Neural cell (in vitro differentiated cells): ENCODE results near the gene ATP5PD. TPM values are rescaled to one million over a fixed set of nuclear protein-coding genes. Genes with fewer than 3 reads are reported as not detected.

ENCODE experiments used
- H2AFZ ChIP-seq: fragments of 200-600, 300-800 bp; sonication (generic), shearing (Covaris generic); 2 replicates; pipeline ENCODE4 v1.6.0; 2014; ENCODE audit warnings: low read depth, mild to moderate bottlenecking, antibody characterized with exemption, low read length, moderate library complexity
- H3F3A ChIP-seq: fragments of 200-600 bp; shearing (Covaris generic); 2 replicates; pipeline ENCODE4 v1.6.1; 2016; ENCODE audit warnings: mild to moderate bottlenecking, moderate library complexity, mixed read lengths, antibody characterized with exemption, low read length; ENCODE audit not compliant: insufficient read depth, poor library complexity, severe bottlenecking
- H3K27ac ChIP-seq: fragments of 200-600, 300-800 bp; sonication (generic), shearing (Covaris generic); 2 replicates; pipeline ENCODE4 v1.5.1; 2014; ENCODE audit warnings: mild to moderate bottlenecking, low read length, moderate library complexity
- H3K27me3 ChIP-seq: fragments of 300-800, 200-600 bp; sonication (generic), shearing (Covaris generic); 2 replicates; pipeline ENCODE4 v1.6.0; 2014; ENCODE audit warnings: mild to moderate bottlenecking, low read depth, low read length, moderate library complexity; ENCODE audit not compliant: insufficient read depth
- H3K36me3 ChIP-seq: fragments of 300-800, 200-600 bp; sonication (generic), shearing (Covaris generic); 2 replicates; pipeline ENCODE4 v1.5.1; 2014; ENCODE audit warnings: mild to moderate bottlenecking, antibody characterized with exemption, low read length, moderate library complexity; ENCODE audit not compliant: insufficient read depth
- H3K4me2 ChIP-seq: fragments of 300-800, 200-600 bp; sonication (generic), shearing (Covaris generic); 2 replicates; pipeline ENCODE4 v1.6.0; 2014; ENCODE audit warnings: mild to moderate bottlenecking, low read length
- H3K4me3 ChIP-seq: fragments of 300-800, 200-600 bp; sonication (generic), shearing (Covaris generic); 2 replicates; pipeline ENCODE4 v1.5.1; 2014; ENCODE audit warnings: mild to moderate bottlenecking, low read length, moderate library complexity
- H3K79me2 ChIP-seq: fragments of 200-600 bp; shearing (Covaris generic); replicated peaks from 2 replicates; pipeline ENCODE4 v1.6.0; 2014; ENCODE audit warnings: mild to moderate bottlenecking, low read length, moderate library complexity; ENCODE audit not compliant: insufficient read depth
- H3K9ac ChIP-seq: fragments of 300-800, 200-600 bp; sonication (generic), shearing (Covaris generic); 2 replicates; pipeline ENCODE4 v1.6.1; 2016; ENCODE audit warnings: mild to moderate bottlenecking, low read length, mixed read lengths
- H3K9me2 ChIP-seq: fragments of 200-600 bp; shearing (Covaris generic); 2 replicates; pipeline ENCODE4 v1.6.1; 2016; ENCODE audit warnings: mild to moderate bottlenecking, low read length, mixed read lengths; ENCODE audit not compliant: insufficient read depth
- H3K9me3 ChIP-seq: fragments of 200-600, 300-800 bp; sonication (generic), shearing (Covaris generic); 2 replicates; pipeline ENCODE4 v1.6.1; 2016; ENCODE audit warnings: mild to moderate bottlenecking, mixed run types, low read length, moderate library complexity, mixed read lengths
- H4K20me1 ChIP-seq: fragments of 200-600 bp; shearing (Covaris generic); 2 replicates; pipeline ENCODE4 v1.6.1; 2016; ENCODE audit warnings: mild to moderate bottlenecking, mixed run types; ENCODE audit not compliant: insufficient read depth
- EP300 ChIP-seq: fragments of 450-650 bp; conservative IDR thresholded peaks from 2 replicates; pipeline ENCODE4 v1.6.1; 2014; ENCODE audit warnings: antibody characterized with exemption, mild to moderate bottlenecking, moderate library complexity; ENCODE audit not compliant: poor library complexity, severe bottlenecking
- EZH2 ChIP-seq: fragments of 200-600, 300-800 bp; shearing (Covaris generic), sonication (generic); IDR thresholded peaks from 2 replicates; pipeline ENCODE4 v1.6.1; 2014; ENCODE audit warnings: antibody characterized with exemption, low read length, borderline replicate concordance, mild to moderate bottlenecking; ENCODE audit not compliant: insufficient read depth, poor library complexity, severe bottlenecking
- MXI1 ChIP-seq: fragments of 450-650 bp; conservative IDR thresholded peaks from 2 replicates; pipeline ENCODE4 v1.6.1; 2014; ENCODE audit warnings: antibody characterized with exemption, mild to moderate bottlenecking; ENCODE audit not compliant: poor library complexity, severe bottlenecking
- POLR2AphosphoS5 ChIP-seq: IDR thresholded peaks from 2 replicates; pipeline ENCODE4 v1.6.1; 2012
- RAD21 ChIP-seq: fragments of 450-650 bp; conservative IDR thresholded peaks from 2 replicates; pipeline ENCODE4 v1.6.1; 2014; ENCODE audit warnings: antibody characterized with exemption, mild to moderate bottlenecking, moderate library complexity
- SMC3 ChIP-seq: fragments of 450-650 bp; conservative IDR thresholded peaks from 2 replicates; pipeline ENCODE4 v1.6.1; 2014; ENCODE audit warnings: antibody characterized with exemption, mild to moderate bottlenecking, moderate library complexity; ENCODE audit not compliant: poor library complexity
- TAF1 ChIP-seq: IDR thresholded peaks from 2 replicates; pipeline ENCODE4 v1.6.1; 2012; ENCODE audit warnings: low read depth
- polyA plus RNA-seq: library from polyadenylated mRNA; depleted of rRNA; stranded (reverse); fragments of >200 nt; gene quantifications from 2 replicates; pipeline ENCODE4 v1.2.3, GENCODE V29; 2014
- TF ChIP-seq, protein P1 (sequence below): fragments of 450-650 bp; IDR thresholded peaks from 2 replicates; pipeline ENCODE4 v1.5.1; 2014; ENCODE audit warnings: antibody characterized with exemption, mild to moderate bottlenecking, moderate library complexity; ENCODE audit not compliant: poor library complexity, severe bottlenecking
- TF ChIP-seq, protein P2 (sequence below): IDR thresholded peaks from 2 replicates; pipeline ENCODE4 v1.6.1; 2012; ENCODE audit warnings: borderline replicate concordance

Gene ATP5PD
- polyA plus RNA-seq, 1 donor from 2014 or later: 517 TPM

DNA sequence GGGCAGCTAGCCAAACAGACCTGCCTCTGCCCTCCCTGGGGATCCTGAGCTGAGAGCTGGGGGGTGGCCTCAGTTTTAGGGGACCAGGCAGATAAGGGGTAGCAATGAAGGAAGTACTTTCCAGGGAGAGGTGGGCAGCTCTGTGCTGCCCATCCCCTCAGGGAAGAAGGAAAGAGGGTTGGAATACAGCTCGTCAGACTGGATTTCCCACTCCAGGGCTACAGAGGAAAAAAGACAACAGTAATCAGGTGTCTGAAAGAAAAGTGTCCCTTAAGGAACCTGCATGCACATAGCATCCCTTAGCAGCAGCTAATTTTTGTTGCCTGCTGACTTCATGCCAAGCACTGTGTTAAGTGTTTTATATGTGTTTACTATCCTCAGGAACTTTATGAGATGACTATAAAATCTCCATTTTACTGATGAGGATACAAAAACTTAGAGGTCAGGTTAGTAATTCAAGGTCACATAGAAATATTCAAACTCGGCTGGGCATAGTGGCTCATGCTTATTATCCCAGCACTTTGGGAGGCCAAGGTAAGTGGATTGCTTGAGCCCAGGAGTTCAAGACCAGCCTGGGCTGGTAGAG is 37.5 kb downstream of the ATP5PD start:
- no peak overlapping the region for H3K4me3 ChIP-seq
- no peaks in the 10 kb centered on the region for H3K79me2 ChIP-seq
- no peaks in the 10 kb centered on the region for H4K20me1 ChIP-seq
- no peaks in the 10 kb centered on the region for H3K27me3 ChIP-seq
- H3K9ac ChIP-seq: no peak overlapping the region
- H3K36me3 ChIP-seq: no peaks in the 10 kb centered on the region
- H3K9me3 ChIP-seq: no peaks in the 10 kb centered on the region
- no peaks in the 10 kb centered on the region for H3K9me2 ChIP-seq
- TF ChIP-seq EZH2 (no peak), RAD21 (no peak), MXI1 (no peak), EP300 (no peak), POLR2AphosphoS5 (no peak), TAF1 (no peak), SMC3 (no peak)
- TF ChIP-seq, protein P1, sequence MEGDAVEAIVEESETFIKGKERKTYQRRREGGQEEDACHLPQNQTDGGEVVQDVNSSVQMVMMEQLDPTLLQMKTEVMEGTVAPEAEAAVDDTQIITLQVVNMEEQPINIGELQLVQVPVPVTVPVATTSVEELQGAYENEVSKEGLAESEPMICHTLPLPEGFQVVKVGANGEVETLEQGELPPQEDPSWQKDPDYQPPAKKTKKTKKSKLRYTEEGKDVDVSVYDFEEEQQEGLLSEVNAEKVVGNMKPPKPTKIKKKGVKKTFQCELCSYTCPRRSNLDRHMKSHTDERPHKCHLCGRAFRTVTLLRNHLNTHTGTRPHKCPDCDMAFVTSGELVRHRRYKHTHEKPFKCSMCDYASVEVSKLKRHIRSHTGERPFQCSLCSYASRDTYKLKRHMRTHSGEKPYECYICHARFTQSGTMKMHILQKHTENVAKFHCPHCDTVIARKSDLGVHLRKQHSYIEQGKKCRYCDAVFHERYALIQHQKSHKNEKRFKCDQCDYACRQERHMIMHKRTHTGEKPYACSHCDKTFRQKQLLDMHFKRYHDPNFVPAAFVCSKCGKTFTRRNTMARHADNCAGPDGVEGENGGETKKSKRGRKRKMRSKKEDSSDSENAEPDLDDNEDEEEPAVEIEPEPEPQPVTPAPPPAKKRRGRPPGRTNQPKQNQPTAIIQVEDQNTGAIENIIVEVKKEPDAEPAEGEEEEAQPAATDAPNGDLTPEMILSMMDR: no peak
- TF ChIP-seq, protein P2, sequence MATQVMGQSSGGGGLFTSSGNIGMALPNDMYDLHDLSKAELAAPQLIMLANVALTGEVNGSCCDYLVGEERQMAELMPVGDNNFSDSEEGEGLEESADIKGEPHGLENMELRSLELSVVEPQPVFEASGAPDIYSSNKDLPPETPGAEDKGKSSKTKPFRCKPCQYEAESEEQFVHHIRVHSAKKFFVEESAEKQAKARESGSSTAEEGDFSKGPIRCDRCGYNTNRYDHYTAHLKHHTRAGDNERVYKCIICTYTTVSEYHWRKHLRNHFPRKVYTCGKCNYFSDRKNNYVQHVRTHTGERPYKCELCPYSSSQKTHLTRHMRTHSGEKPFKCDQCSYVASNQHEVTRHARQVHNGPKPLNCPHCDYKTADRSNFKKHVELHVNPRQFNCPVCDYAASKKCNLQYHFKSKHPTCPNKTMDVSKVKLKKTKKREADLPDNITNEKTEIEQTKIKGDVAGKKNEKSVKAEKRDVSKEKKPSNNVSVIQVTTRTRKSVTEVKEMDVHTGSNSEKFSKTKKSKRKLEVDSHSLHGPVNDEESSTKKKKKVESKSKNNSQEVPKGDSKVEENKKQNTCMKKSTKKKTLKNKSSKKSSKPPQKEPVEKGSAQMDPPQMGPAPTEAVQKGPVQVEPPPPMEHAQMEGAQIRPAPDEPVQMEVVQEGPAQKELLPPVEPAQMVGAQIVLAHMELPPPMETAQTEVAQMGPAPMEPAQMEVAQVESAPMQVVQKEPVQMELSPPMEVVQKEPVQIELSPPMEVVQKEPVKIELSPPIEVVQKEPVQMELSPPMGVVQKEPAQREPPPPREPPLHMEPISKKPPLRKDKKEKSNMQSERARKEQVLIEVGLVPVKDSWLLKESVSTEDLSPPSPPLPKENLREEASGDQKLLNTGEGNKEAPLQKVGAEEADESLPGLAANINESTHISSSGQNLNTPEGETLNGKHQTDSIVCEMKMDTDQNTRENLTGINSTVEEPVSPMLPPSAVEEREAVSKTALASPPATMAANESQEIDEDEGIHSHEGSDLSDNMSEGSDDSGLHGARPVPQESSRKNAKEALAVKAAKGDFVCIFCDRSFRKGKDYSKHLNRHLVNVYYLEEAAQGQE: no peak
- H2AFZ ChIP-seq: no peak overlapping the region
- peaks cover 4% of the 10 kb centered on the region for H3F3A ChIP-seq
- H3K27ac ChIP-seq: no peak overlapping the region
- no peak overlapping the region for H3K4me2 ChIP-seq

DNA sequence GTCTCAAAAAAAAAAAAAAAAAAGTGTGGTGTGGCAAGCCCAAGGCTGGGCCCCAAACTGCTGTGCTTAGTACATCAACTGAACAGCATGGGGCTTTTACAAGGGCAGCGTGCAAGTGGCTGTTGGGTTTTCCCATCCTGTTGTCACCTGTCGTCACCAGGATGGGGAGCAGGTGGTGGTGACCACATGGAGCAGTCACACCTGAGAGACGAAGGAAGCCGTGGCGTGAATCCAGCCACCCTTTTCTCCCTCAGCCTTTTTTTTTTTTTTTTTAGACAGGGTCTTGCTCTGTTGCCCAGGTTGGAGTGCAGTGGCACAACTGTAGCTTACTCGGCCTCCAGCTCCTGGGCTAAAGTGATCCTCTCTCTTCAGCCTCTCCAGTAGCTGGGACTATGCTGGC is 38.4 kb downstream of the ATP5PD start:
- Histone ChIP-seq H3K27ac (no peak overlapping the region), H3K4me3 (no peak overlapping the region), H2AFZ (no peak overlapping the region), H3K9me2 (no peaks in the 10 kb centered on the region), H3K36me3 (no peaks in the 10 kb centered on the region), H3K27me3 (no peaks in the 10 kb centered on the region), H4K20me1 (no peaks in the 10 kb centered on the region), H3K79me2 (no peaks in the 10 kb centered on the region), H3F3A (no peaks in the 10 kb centered on the region), H3K4me2 (no peak overlapping the region), H3K9me3 (no peaks in the 10 kb centered on the region), H3K9ac (no peak overlapping the region)
- no peak for TF ChIP-seq MXI1
- TF ChIP-seq, protein P1: no peak
- TF ChIP-seq TAF1: no peak
- TF ChIP-seq RAD21: no peak
- no peak for TF ChIP-seq EP300
- TF ChIP-seq POLR2AphosphoS5: no peak
